ENCODE measurements around the gene FAM222B. TPM values are rescaled to one million over a fixed set of nuclear protein-coding genes. Genes with fewer than 3 reads are reported as not detected.
"Not testable (repeated sequence)": the region's sequence is repeated elsewhere in the genome, so short reads cannot be mapped to it uniquely, and the experiment has no call there.

FAM222B gene
- polyA plus RNA-seq, 3 donors = 4.9 to 9.2 (median 5.6) TPM

GRCh38 chr17:28807925-28808634 lies 34.5 kb downstream of the FAM222B start:
- WGBS, 3 donors = 12 to 23% (median 16%) methylated on average over 2 of the region's 2 CpGs

GRCh38 chr17:28796062-28796461 lies 46.5 kb downstream of the FAM222B start:
- WGBS, 3 donors = 75 to 86% (median 83%) methylated on average over 2 of the region's 2 CpGs
- no peak overlapping the region for H3K27ac ChIP-seq (ENCODE audit: low read depth, low read length)

More at GRCh38 chr17:28807925-28808634, 34.5 kb downstream of the FAM222B start:
- no peak overlapping the region for H3K27ac ChIP-seq (ENCODE audit: low read depth, low read length)

- not testable (repeated sequence) for H3K27ac ChIP-seq (ENCODE audit: low read depth, low read length)
- 96 to 97% (median 96%) methylated on average over 14 of the region's 14 CpGs for WGBS, 3 donors
Observed at GRCh38 chr17:28794846-28795441, 47.6 kb downstream of the FAM222B start.

- 59 to 75% (median 69%) methylated on average over 2 of the region's 2 CpGs for WGBS, 3 donors
- H3K27ac ChIP-seq (ENCODE audit: low read depth, low read length) = no peak overlapping the region
Observed at GRCh38 chr17:28792877-28793661, 49.5 kb downstream of the FAM222B start.

GRCh38 chr17:28788100-28788499 lies 54.5 kb downstream of the FAM222B start:
- WGBS, 3 donors = 83 to 92% (median 87%) methylated on average over 4 of the region's 4 CpGs
- no peak overlapping the region for H3K27ac ChIP-seq (ENCODE audit: low read depth, low read length)

- WGBS, 3 donors = 81 to 85% (median 83%) methylated on average over 2 to 3 of the region's 3 CpGs
- H3K27ac ChIP-seq (ENCODE audit: low read depth, low read length) = no peak overlapping the region
Observed at GRCh38 chr17:28783161-28783560, 59.4 kb downstream of the FAM222B start.

GRCh38 chr17:28779601-28780000 lies 63.0 kb downstream of the FAM222B start:
- WGBS, 3 donors = 96 to 98% (median 96%) methylated on average over 13 of the region's 13 CpGs
- H3K27ac ChIP-seq (ENCODE audit: low read depth, low read length) = not testable (repeated sequence)

GRCh38 chr17:28777178-28777577 lies 65.4 kb downstream of the FAM222B start:
- H3K27ac ChIP-seq (ENCODE audit: low read depth, low read length) = no peak overlapping the region
- WGBS, 3 donors = 22 to 56% (median 30%) methylated on average over 1 of the region's 1 CpG

- 34 to 84% (median 83%) methylated on average over 3 of the region's 3 CpGs for WGBS, 3 donors
Observed at GRCh38 chr17:28774206-28774605, 68.4 kb downstream of the FAM222B start.

GRCh38 chr17:28773736-28774135 lies 68.9 kb downstream of the FAM222B start:
- WGBS, 3 donors = 82 to 88% (median 87%) methylated on average over 6 of the region's 6 CpGs
- no peak overlapping the region for H3K27ac ChIP-seq (ENCODE audit: low read depth, low read length)

More at GRCh38 chr17:28774206-28774605, 68.4 kb downstream of the FAM222B start:
- H3K27ac ChIP-seq (ENCODE audit: low read depth, low read length) = no peak overlapping the region

GRCh38 chr17:28765038-28765437 lies 77.6 kb downstream of the FAM222B start:
- 85 to 87% (median 85%) methylated on average over 4 of the region's 4 CpGs for WGBS, 3 donors
- no peak overlapping the region for H3K27ac ChIP-seq (ENCODE audit: low read depth, low read length)

- 54 to 61% (median 59%) methylated on average over 5 of the region's 5 CpGs for WGBS, 3 donors
- H3K27ac ChIP-seq (ENCODE audit: low read depth, low read length) = no peak overlapping the region
Observed at GRCh38 chr17:28763804-28764266, 78.8 kb downstream of the FAM222B start.

GRCh38 chr17:28763137-28763799 lies 79.3 kb downstream of the FAM222B start:
- H3K27ac ChIP-seq (ENCODE audit: low read depth, low read length) = no peak overlapping the region
- WGBS, 3 donors = 92 to 93% (median 93%) methylated on average over 1 of the region's 1 CpG

GRCh38 chr17:28760601-28761562 lies 81.7 kb downstream of the FAM222B start:
- no peak overlapping the region for H3K27ac ChIP-seq (ENCODE audit: low read depth, low read length)
- 32 to 39% (median 37%) methylated on average over 9 of the region's 9 CpGs for WGBS, 3 donors

GRCh38 chr17:28759256-28759865 lies 83.2 kb downstream of the FAM222B start:
- H3K27ac ChIP-seq (ENCODE audit: low read depth, low read length) = no peak overlapping the region
- 90 to 96% (median 90%) methylated on average over 18 of the region's 18 CpGs for WGBS, 3 donors

- H3K27ac ChIP-seq (ENCODE audit: low read depth, low read length) = no peak overlapping the region
- whole genome bisulfite sequencing, 3 donors = 95 to 97% (median 96%) methylated on average over 32 of the region's 32 CpGs
Observed at GRCh38 chr17:28758411-28759121, 84.0 kb downstream of the FAM222B start.
